ENCODE measurements around the gene CALR.

DNA sequence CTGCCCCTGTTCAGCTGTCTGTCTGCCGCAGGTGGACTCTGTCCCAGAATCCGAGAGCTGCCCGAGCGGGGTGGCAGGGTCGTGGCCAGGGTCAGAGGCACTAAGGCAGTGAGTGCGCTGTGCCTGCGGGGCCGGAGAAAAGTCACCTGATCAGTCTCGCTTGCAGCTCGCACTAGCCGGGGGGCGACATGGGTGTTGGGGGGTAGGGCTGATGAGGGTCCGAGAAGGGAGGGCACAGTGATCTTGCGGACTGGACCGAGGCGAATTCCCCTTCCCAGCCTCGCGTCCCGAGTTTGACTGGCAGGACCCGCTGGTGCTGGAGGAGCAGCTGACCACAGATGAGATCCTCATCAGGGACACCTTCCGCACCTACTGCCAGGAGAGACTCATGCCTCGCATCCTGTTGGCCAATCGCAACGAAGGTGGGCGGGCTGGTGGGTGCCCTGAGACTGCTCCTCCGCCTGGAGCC, 46.8 kb upstream of the CALR start:
- TF ChIP-seq, protein P1, sequence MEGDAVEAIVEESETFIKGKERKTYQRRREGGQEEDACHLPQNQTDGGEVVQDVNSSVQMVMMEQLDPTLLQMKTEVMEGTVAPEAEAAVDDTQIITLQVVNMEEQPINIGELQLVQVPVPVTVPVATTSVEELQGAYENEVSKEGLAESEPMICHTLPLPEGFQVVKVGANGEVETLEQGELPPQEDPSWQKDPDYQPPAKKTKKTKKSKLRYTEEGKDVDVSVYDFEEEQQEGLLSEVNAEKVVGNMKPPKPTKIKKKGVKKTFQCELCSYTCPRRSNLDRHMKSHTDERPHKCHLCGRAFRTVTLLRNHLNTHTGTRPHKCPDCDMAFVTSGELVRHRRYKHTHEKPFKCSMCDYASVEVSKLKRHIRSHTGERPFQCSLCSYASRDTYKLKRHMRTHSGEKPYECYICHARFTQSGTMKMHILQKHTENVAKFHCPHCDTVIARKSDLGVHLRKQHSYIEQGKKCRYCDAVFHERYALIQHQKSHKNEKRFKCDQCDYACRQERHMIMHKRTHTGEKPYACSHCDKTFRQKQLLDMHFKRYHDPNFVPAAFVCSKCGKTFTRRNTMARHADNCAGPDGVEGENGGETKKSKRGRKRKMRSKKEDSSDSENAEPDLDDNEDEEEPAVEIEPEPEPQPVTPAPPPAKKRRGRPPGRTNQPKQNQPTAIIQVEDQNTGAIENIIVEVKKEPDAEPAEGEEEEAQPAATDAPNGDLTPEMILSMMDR (IDR thresholded peaks at IDR 0.05; ENCODE audit: extremely low read depth in 1 of 2, insufficient read depth in 1 of 2, low read depth in 1 of 2, low read length in 2 of 2), result no peak
- TF ChIP-seq, protein P2, sequence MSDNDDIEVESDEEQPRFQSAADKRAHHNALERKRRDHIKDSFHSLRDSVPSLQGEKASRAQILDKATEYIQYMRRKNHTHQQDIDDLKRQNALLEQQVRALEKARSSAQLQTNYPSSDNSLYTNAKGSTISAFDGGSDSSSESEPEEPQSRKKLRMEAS (IDR thresholded peaks at IDR 0.05; ENCODE audit: insufficient read depth, insufficient read length), result no peak
- TF ChIP-seq POLR2A (IDR thresholded peaks at IDR 0.05; ENCODE audit: low read depth, low read length), result no peak
- TF ChIP-seq POLR2AphosphoS5 (IDR thresholded peaks at IDR 0.05; ENCODE audit: insufficient read depth, low read depth, low read length), result no peak
- TF ChIP-seq EZH2 (IDR thresholded peaks at IDR 0.05; ENCODE audit: borderline replicate concordance, low read depth, low read length, severe bottlenecking), result no peak

Data from endothelial cell of umbilical vein (primary cell).